HG03571 (cell line): Measurements from ENCODE around the gene CADPS2.
A peak's percentile ranks its signal among the peaks of the same experiment; 100 is the strongest.

Experiments
- ATAC-seq: cut with Tn5 transposase; IDR thresholded peaks from one replicate; pipeline ENCODE4 v1.9.1; 2021; ENCODE audit not compliant: unreplicated experiment

The CADPS2 gene

GRCh38 chr7:122402235-122402634 is 484.0 kb downstream of the CADPS2 start:
- no peak for ATAC-seq

GRCh38 chr7:122397381-122397780 is 488.9 kb downstream of the CADPS2 start:
- ATAC-seq, result no peak

DNA sequence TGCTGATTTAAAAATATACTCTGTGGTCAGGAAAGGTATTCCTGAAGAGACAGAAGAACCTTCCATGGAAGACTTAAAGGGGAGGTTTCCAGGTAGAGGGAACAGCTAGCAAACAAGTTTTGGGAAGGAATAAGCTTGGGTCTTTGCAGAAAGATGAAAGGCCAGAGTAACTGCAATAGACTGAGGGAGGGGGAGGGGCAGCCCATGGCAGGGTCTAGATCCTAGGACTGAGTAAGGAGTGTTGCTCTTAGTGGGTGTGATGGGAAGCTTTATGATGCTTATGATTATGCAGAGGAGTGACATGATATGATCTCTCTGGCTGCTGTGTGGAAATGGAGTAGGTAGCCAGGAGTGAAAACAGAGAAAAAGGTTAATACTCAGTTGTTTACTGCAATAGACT is 491.7 kb downstream of the CADPS2 start:
- ATAC-seq, result no peak

- ATAC-seq, result no peak
Measured at GRCh38 chr7:122384528-122384927, 501.7 kb downstream of the CADPS2 start.

DNA sequence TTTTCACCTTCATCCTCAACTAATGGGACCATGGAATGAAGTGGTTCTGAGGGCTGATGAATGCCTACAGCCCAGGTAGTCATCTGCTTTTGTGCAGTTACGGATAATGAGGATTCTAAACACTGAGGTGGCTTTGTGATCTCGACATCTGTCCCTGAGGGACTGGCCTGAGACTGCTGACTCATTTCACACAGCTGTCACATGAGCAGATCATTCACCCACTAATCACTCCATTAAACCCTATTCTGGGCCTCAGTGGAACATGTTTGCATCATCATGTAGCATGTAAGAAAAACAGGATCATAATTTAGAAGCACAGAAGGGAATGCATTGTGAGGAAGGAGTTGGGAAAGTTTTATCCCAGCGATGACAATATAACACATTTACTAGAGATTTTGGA is 502.3 kb downstream of the CADPS2 start:
- peak; percentile 86 for ATAC-seq

GRCh38 chr7:122380992-122381391 is 505.3 kb downstream of the CADPS2 start:
- ATAC-seq, result no peak

DNA sequence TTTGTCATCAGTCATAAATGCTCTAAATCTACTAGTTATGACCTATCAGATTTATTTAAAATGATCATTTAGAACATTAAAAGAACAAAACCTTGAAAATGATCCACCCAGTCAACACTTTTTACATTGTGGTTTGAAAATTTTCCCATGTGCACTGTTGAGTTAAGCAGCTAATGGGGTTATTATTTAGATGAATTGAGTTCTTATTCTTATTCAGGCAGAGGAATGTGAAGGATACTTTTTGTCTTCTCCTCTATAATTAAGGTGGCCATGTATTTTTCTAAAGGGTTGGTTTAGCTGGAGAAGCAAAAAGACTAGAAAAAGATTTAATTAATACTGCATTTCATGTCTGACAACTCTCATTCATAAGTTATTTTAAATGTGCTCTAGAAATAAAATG is 506.8 kb downstream of the CADPS2 start:
- ATAC-seq, result no peak

GRCh38 chr7:122369756-122370155 is 516.5 kb downstream of the CADPS2 start:
- ATAC-seq, result no peak

DNA sequence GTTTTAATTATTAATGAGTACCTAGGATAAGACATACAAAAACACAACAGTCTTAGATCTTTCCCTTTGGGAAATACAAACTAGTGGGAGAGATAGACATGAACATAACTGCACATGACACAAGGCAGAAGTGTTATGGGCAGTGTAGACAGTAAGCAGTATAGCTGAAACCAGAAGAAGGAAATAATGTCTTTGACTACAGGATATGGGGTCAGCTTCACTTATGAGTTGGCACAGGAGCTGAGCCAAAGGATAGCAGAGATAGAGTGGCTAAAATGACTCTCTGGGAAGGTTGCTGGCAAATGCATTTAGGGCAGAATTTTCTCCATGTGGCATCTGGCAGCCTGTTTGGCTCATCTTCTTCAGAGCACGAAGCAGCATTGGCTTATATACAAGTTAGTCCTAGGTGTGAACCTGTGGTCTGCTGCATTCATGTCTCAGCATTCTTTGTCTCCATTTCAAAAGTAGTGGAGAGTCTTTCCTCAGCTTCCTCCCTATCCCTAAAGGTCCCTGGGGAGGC is 521.4 kb downstream of the CADPS2 start:
- ATAC-seq, result no peak

DNA sequence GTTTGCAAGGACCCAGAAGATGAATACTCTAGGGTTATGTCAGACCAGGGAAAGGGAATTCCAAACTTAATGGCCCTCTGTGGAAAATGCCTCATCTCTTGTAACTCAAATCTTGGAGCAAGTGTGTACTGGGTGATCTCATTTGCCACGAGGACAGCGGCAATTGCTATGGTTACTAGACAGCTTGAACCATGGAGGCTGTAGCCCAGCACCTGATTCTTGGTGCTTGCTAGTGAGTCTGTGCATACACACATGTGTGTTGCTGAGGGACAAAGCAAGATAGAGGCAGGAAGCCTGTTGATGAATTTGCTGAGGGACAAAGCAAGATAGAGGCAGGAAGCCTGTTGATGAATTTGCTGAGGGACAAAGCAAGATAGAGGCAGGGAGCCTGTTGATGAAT is 523.1 kb downstream of the CADPS2 start:
- ATAC-seq, result no peak

- no peak for ATAC-seq
Measured at GRCh38 chr7:122362473-122362872, 523.8 kb downstream of the CADPS2 start.

DNA sequence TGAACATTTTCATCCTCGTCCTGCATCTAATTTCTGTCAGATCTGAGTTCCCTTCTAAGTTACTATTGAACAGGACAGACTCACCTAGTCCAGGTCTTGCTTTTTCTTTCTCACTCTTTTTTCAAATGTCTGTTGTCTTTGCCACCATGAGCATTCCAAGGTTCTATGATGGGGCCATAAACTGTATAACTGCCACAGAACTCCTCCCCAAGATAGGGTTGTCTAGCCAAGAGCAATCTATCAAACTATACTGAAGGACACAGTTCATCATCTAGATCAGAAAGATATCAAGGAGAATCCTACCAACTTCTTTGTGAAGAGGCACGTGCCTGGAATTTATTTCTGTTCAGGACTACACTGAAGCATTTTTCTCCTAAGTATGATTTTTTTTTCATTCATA is 531.6 kb downstream of the CADPS2 start:
- ATAC-seq, result no peak

DNA sequence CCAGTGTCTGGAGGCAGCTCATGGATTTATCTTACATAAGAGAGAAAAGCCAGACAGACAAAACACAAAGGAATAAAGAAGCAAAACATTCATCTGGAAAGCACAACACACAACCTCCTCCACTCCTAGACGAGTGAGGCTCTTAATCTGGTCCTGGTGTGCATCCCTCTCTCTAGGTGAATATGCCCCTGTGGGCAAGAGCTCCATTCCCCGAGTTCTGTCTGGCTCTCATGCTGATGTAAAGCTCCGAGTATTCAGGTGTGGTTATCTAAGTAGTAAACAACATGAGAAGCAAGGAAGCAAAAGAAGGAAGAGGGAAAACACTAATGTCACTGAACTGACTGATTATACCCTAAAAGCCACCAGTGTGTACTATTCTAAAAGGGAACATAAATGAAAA is 533.8 kb downstream of the CADPS2 start:
- no peak for ATAC-seq

DNA sequence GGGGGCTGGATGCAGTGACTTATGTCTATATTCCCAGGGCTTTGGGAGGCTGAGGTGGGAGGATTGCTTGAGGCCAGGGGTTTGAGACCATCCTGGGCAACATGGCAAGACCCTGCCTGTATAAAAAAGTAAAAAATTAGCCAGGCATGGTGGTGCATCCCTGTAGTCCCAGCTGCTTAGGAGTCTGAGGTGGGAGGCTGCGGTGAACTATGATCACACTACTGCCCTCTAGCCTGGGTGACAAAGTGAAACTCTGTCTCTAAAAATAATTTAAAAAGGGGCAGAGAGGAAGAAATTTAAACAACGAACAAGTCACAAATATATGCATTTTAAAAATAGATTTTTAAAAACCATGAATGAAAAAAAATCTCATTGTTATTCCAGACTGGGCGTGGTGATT is 535.6 kb downstream of the CADPS2 start:
- no peak for ATAC-seq

- ATAC-seq, result no peak
Measured at GRCh38 chr7:122344303-122344620, 542.0 kb downstream of the CADPS2 start.

- no peak for ATAC-seq
Measured at GRCh38 chr7:122343601-122344302, 542.5 kb downstream of the CADPS2 start.

- no peak for ATAC-seq
Measured at GRCh38 chr7:122340427-122340826, 545.8 kb downstream of the CADPS2 start.

GRCh38 chr7:122339145-122339904 is 546.9 kb downstream of the CADPS2 start:
- ATAC-seq, result no peak

DNA sequence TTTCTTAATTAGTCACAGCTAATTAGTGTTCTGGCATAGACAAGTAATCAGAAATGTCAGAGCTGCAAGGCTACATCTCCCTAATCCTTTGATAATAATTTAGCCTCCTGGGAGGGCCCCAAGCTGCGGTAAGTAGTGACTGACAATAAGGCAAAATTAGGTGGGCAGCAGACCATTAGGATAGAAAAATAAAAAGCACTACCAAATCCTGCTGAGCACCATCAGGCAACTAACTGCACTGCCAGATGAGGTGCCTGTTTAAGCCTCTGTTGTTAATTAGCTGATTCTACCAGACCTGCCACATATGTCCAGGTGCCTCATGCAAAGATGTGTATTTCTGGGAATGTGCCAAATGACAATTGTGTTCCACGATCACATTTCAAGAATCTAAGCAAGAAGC is 549.2 kb downstream of the CADPS2 start:
- ATAC-seq, result no peak

DNA sequence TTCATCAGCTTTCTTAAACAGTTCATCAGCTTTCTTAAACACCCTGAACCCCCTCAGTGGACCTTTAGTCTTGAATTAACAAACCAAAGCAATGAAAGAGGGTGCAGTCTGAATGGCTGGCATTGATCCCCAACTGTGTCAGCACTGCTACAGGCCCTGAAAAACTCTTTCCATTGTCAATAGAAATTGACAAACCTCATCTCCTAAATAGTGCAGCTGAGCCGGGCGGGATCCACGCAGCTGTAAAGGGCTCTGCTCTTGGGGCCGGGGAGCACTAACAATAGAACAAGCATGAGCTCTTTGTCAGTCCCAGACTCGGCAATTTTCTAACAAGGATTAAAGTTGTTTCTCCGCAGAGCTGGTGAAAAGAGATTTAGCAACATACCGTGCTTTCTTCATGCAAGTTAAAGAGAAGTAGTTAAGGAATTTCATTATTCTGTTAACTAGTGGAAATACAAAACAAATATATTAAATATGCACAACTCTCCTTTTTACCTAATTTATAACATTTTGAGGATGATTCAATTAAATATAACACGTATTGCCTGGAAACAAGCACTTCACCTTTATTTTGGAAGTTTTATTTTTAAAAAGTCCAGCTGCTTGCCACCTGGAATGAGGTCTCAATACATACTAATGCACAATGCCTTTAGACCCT is 557.0 kb downstream of the CADPS2 start:
- ATAC-seq, result no peak

DNA sequence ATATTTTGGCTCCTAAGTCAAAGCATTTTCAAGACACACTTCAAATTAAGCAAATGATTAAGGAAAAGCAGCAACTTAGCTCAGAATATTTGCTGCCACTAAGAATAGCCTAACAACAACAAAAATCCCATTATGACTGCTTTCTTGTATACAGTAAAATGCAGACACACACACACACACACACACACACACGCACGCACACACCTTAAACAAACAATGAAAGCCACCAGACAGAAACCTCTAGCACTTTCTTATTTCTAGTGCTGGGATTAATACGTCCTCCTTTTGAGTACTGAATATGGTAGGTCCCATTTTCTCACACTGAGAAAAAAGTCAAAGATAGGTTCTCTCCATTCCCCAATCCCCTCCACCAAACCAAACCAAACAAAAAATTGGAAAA is 558.3 kb downstream of the CADPS2 start:
- ATAC-seq, result no peak
